Coronary artery (tissue), 2 donors: Measurements from ENCODE around the gene TMEM86B.

Experiments used
- DNase-seq: peaks from one replicate; pipeline ENCODE4 v3.0.0-alpha.2; 2017; ENCODE audit warnings: low spot score
- H3K27ac ChIP-seq, 2 donors: fragments of 200-600 bp; sonication (generic); one replicate each; pipeline ENCODE4 v1.5.1; 2016 to 2019
- H3K4me3 ChIP-seq: fragments of 200-600 bp; sonication (generic); 2 replicates; pipeline ENCODE4 v1.5.1; 2016; ENCODE audit warnings: mild to moderate bottlenecking, moderate library complexity
- TF ChIP-seq, protein P1 (sequence below): fragments of 200-600 bp; sonication (generic); IDR thresholded peaks from one replicate; pipeline ENCODE4 v1.5.1; 2019; ENCODE audit warnings: antibody characterized with exemption

The TMEM86B gene

GRCh38 chr19:55240713-55241020 lies 12.1 kb upstream of the TMEM86B start:
- no peak overlapping the region for H3K4me3 ChIP-seq
- DNase-seq, result no peak
- TF ChIP-seq, protein P1, sequence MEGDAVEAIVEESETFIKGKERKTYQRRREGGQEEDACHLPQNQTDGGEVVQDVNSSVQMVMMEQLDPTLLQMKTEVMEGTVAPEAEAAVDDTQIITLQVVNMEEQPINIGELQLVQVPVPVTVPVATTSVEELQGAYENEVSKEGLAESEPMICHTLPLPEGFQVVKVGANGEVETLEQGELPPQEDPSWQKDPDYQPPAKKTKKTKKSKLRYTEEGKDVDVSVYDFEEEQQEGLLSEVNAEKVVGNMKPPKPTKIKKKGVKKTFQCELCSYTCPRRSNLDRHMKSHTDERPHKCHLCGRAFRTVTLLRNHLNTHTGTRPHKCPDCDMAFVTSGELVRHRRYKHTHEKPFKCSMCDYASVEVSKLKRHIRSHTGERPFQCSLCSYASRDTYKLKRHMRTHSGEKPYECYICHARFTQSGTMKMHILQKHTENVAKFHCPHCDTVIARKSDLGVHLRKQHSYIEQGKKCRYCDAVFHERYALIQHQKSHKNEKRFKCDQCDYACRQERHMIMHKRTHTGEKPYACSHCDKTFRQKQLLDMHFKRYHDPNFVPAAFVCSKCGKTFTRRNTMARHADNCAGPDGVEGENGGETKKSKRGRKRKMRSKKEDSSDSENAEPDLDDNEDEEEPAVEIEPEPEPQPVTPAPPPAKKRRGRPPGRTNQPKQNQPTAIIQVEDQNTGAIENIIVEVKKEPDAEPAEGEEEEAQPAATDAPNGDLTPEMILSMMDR, result no peak
- H3K27ac ChIP-seq, result no peak overlapping the region

GRCh38 chr19:55239004-55239403 lies 10.4 kb upstream of the TMEM86B start:
- Histone ChIP-seq H3K27ac (no peak overlapping the region), H3K4me3 (no peak overlapping the region)
- TF ChIP-seq, protein P1, result no peak
- no peak for DNase-seq

DNA sequence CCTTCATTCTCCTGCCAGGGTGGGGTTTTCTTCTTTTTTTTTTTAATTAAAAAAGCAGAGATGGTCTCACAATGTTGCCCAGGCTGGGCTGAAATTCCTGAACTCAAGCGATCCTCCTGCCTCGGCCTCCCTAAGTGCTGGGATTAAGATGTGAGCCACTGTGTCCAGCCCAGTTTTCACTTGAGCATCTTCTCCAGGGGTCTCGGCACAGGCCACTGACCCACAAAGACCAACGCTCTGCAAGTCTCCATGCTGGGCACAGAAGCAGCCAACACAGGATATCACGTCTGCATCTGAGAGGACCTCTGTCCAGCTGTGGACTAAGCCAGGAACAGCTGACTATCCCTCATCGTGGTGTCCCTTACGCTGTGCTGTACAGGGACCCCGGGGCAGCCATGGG lies 9.5 kb upstream of the TMEM86B start:
- TF ChIP-seq, protein P1, result no peak
- no peak overlapping the region for H3K4me3 ChIP-seq
- no peak for DNase-seq

GRCh38 chr19:55232986-55233385 lies 4.4 kb upstream of the TMEM86B start:
- Histone ChIP-seq H3K27ac (no peak overlapping the region), H3K4me3 (no peak overlapping the region)
- DNase-seq, result no peak
- TF ChIP-seq, protein P1, result no peak

More for the DNA sequence above, 9.5 kb upstream of the TMEM86B start:
- no peak overlapping the region for H3K27ac ChIP-seq

GRCh38 chr19:55232286-55232602 lies 3.7 kb upstream of the TMEM86B start:
- no peak for DNase-seq
- H3K4me3 ChIP-seq, result no peak overlapping the region
- H3K27ac ChIP-seq, result no peak overlapping the region
- TF ChIP-seq, protein P1, result no peak

DNA sequence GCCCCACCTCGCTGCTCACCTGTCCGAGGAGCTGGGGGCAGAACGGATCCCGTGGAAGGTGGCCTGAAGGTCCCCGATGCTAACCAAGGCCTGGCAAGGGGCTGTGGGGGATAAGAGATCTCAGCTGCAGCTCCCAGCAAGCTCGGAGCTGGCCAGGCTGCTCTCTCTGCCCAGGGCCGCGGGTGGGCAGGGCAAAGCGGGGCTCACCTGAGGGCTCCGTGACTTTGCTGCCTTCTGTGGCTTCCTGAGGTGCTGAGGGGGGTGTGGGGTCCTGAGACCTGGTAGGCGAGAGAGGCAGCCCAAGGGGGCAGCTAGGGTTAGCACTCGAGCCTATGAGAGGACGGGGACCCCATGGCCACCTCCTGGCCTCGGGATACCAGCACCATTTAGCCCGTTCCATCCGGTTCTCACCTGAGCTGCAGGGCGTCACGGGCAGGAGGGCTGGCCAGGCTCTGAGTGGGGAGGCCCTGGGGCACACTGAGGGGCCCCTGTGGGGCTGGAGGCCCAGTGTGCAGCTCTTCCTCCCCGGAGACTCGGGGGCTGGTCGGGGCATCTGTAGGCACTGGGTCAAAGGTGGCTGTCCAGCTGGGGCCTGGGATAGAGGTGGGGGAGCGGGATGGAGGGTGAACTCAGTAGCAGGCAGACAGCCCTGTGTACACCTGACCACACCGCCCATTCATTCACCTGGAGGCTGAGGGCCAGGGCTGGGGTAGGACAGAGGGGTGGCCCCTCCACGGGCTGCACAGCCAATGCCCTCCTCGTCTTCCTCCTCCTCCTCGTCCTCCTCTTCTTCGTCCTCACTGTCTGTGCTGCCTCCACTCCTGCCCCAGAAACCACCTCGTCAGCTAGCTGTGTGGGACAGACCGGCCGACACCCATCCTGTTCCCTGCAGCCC lies 3.1 kb upstream of the TMEM86B start:
- no peak overlapping the region for H3K4me3 ChIP-seq
- no peak overlapping the region for H3K27ac ChIP-seq
- TF ChIP-seq, protein P1, result no peak
- no peak for DNase-seq

DNA sequence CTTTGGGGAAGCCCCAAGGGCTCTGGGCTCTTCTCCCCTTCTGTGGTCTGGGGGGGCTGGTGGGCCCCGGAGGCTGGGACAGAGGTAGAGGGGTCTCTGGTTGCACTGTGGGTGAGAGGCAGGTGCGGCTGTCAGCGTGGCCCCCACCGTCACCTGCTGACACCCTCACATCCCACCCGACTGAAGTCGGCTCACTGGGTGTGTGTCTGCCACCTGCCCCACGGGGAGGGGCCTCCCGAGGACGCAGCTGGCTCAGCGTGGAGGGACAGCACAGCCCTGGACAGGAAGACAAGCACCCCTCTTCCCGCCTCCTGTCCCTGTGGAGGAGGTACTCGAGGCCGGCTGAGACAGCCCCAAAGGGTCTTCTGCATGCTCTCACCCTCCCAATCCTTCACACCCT lies 2.2 kb upstream of the TMEM86B start:
- no peak overlapping the region for H3K27ac ChIP-seq
- H3K4me3 ChIP-seq, result no peak overlapping the region

More for the DNA sequence above, 2.2 kb upstream of the TMEM86B start:
- TF ChIP-seq, protein P1, result no peak
- DNase-seq, result no peak
